Mesenteric fat pad (tissue), 1 donor: Measurements from ENCODE around the gene NANS. TPM values are rescaled to one million over a fixed set of nuclear protein-coding genes. Genes with fewer than 3 reads are reported as not detected.

Source experiments
- DNase-seq: peaks from one replicate; pipeline ENCODE4 v3.0.0-alpha.2; 2020; ENCODE audit warnings: low spot score
- total RNA-seq: library from RNA; stranded (reverse); fragmentation: NEBNext Ultra II Directional; extraction: Animal tissue kit (Norgen Biotek cat#: 25700); gene quantifications from one replicate; pipeline ENCODE4 v1.2.1, GENCODE V29; 2021
- donor health status: DM: yes; HTN: yes; CAD: no.

The NANS gene
- total RNA-seq, 1 donor from 2014 or later = 48.6 TPM

DNA sequence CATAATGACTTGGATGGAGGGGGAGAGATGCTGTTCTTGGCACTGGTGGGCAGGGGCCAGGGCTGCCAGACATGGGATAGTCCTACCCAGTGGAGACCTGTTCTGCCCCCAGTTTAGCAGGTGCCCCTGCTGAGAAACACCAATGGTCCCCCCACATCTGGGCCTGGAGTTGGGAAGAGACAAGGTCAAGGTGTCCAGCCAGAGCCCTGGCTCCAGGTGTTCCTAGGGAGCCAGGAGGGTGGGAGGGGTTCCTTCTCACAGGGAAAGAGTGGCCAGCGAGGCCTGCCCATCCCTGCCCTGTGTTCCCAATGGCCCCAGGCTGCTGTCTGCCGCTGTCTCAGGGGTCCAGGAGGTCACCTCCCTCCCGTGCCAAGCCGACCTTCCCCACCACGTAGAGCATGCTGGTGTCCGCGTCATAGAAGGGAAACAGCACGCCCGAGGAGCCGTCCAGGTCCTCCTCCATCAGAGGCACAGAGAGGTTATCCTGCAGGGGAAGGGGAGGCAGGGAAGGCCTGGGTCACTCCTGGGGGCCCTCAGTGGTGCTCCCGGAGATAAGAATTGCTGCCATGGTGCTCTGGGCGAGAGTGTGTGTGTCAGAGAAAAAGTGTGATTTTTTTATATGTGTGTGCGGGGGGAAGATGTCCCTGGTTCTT, 74.2 kb downstream of the NANS start:
- DNase-seq = no peak

DNA sequence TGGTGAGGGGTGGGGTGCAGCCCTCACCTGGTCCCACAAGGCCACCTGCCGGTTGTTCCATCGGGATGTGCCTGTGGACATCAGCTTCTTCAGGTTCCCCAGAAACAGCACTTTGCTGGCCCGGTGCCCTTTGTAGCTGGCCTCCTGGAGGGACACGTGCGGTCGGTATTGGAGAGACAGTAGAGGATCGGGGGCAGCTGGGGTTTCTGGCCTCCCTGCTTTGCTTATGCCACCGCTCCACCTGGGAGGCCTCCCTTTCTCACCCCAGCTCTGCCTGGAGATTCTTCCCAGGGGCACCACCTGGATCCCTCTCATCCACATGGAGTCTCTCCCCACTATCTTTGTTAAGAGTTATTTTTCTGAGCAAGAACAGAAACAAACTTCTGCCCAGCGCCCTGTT, 75.6 kb downstream of the NANS start:
- no peak for DNase-seq

Other genes with a start within 250 kb of the NANS start
- gene FOXE1, start 203.5 kb upstream of the NANS start, total RNA-seq = not detected
- gene TRMO, start 134.2 kb upstream of the NANS start, total RNA-seq = 9.2 TPM
- gene HEMGN, start 118.6 kb upstream of the NANS start, total RNA-seq = not detected
- gene ANP32B, start 73.4 kb upstream of the NANS start, total RNA-seq = 103 TPM
- gene TRIM14, start 62.5 kb downstream of the NANS start, total RNA-seq = 13.8 TPM
- gene CORO2A, start 135.9 kb downstream of the NANS start, total RNA-seq = 2.5 TPM
- gene TBC1D2, start 198.9 kb downstream of the NANS start, total RNA-seq = 12.0 TPM